BLaER1 (cell line): Measurements from ENCODE around the gene SLC4A7.
"Not testable (repeated sequence)": the region's sequence is repeated elsewhere in the genome, so short reads cannot be mapped to it uniquely, and the experiment has no call there.

Source experiments
- H3K27ac ChIP-seq: shearing (Covaris generic); formaldehyde crosslinking; 2 replicates; pipeline ENCODE4 v1.8.1; 2022
- H3K27me3 ChIP-seq: shearing (Covaris generic); formaldehyde crosslinking; 2 replicates; pipeline ENCODE4 v1.8.1; 2022
- H3K36me3 ChIP-seq: shearing (Covaris generic); formaldehyde crosslinking; 2 replicates; pipeline ENCODE4 v1.8.1; 2022
- H3K4me1 ChIP-seq: shearing (Covaris generic); formaldehyde crosslinking; 2 replicates; pipeline ENCODE4 v1.8.1; 2022
- H3K4me2 ChIP-seq: shearing (Covaris generic); formaldehyde crosslinking; 2 replicates; pipeline ENCODE4 v1.8.1; 2022
- H3K4me3 ChIP-seq: shearing (Covaris generic); formaldehyde crosslinking; 2 replicates; pipeline ENCODE4 v1.8.1; 2022
- H3K9ac ChIP-seq: shearing (Covaris generic); formaldehyde crosslinking; 2 replicates; pipeline ENCODE4 v1.8.1; 2022
- H3K9me3 ChIP-seq: shearing (Covaris generic); formaldehyde crosslinking; 2 replicates; pipeline ENCODE4 v1.8.1; 2022
- H4K20me1 ChIP-seq: shearing (Covaris generic); formaldehyde crosslinking; 2 replicates; pipeline ENCODE4 v1.8.1; 2022
- Cebpa-rat ChIP-seq: shearing (Covaris generic); IDR thresholded peaks from 2 replicates; pipeline ENCODE4 v1.8.1; 2022

Gene SLC4A7

GRCh38 chr3:27345959-27346865 is 138.0 kb downstream of the SLC4A7 start:
- no peak overlapping the region for H3K27ac ChIP-seq
- H3K9ac ChIP-seq, result no peak overlapping the region
- no peak overlapping the region for H3K4me3 ChIP-seq

GRCh38 chr3:27345493-27345892 is 138.7 kb downstream of the SLC4A7 start:
- Histone ChIP-seq H3K27me3 (no peaks in the 10 kb centered on the region), H3K4me2 (no peak overlapping the region)

More at GRCh38 chr3:27345959-27346865, 138.0 kb downstream of the SLC4A7 start:
- no peak for TF ChIP-seq Cebpa-rat
- Histone ChIP-seq H3K27me3 (no peaks in the 10 kb centered on the region), H3K4me2 (no peak overlapping the region), H3K9me3 (no peaks in the 10 kb centered on the region), H3K36me3 (no peaks in the 10 kb centered on the region), H4K20me1 (no peaks in the 10 kb centered on the region), H3K4me1 (no peaks in the 10 kb centered on the region)

GRCh38 chr3:27345045-27345444 is 139.1 kb downstream of the SLC4A7 start:
- Histone ChIP-seq H3K36me3 (no peaks in the 10 kb centered on the region), H3K4me1 (no peaks in the 10 kb centered on the region), H3K9me3 (no peaks in the 10 kb centered on the region), H3K4me2 (no peak overlapping the region), H4K20me1 (no peaks in the 10 kb centered on the region), H3K27ac (no peak overlapping the region), H3K4me3 (no peak overlapping the region), H3K27me3 (no peaks in the 10 kb centered on the region), H3K9ac (no peak overlapping the region)
- no peak for TF ChIP-seq Cebpa-rat

More at GRCh38 chr3:27345493-27345892, 138.7 kb downstream of the SLC4A7 start:
- TF ChIP-seq Cebpa-rat, result no peak
- no peak overlapping the region for H3K27ac ChIP-seq
- H4K20me1 ChIP-seq, result no peaks in the 10 kb centered on the region
- H3K9me3 ChIP-seq, result no peaks in the 10 kb centered on the region
- no peaks in the 10 kb centered on the region for H3K4me1 ChIP-seq
- no peak overlapping the region for H3K9ac ChIP-seq
- H3K36me3 ChIP-seq, result no peaks in the 10 kb centered on the region
- H3K4me3 ChIP-seq, result no peak overlapping the region

- H3K27me3 ChIP-seq, result no peaks in the 10 kb centered on the region
- no peak overlapping the region for H3K4me2 ChIP-seq
- no peak overlapping the region for H3K27ac ChIP-seq
Measured at GRCh38 chr3:27344192-27344591, 140.0 kb downstream of the SLC4A7 start.

GRCh38 chr3:27342267-27342666 is 141.9 kb downstream of the SLC4A7 start:
- no peak overlapping the region for H3K4me3 ChIP-seq
- no peak overlapping the region for H3K4me2 ChIP-seq
- H4K20me1 ChIP-seq, result no peaks in the 10 kb centered on the region
- H3K27ac ChIP-seq, result no peak overlapping the region
- H3K9ac ChIP-seq, result no peak overlapping the region
- H3K27me3 ChIP-seq, result no peaks in the 10 kb centered on the region
- no peaks in the 10 kb centered on the region for H3K36me3 ChIP-seq
- H3K4me1 ChIP-seq, result no peaks in the 10 kb centered on the region
- no peak for TF ChIP-seq Cebpa-rat
- H3K9me3 ChIP-seq, result peaks cover 12% of the 10 kb centered on the region

More at GRCh38 chr3:27344192-27344591, 140.0 kb downstream of the SLC4A7 start:
- Histone ChIP-seq H3K4me1 (no peaks in the 10 kb centered on the region), H3K4me3 (no peak overlapping the region), H3K9me3 (0 out of 2 replicates have a peak, but pooled peaks cover 7% of the 10 kb centered on the region), H3K9ac (no peak overlapping the region), H3K36me3 (no peaks in the 10 kb centered on the region), H4K20me1 (no peaks in the 10 kb centered on the region)
- TF ChIP-seq Cebpa-rat, result no peak

- H3K4me2 ChIP-seq, result no peak overlapping the region
- H4K20me1 ChIP-seq, result no peaks in the 10 kb centered on the region
- H3K27ac ChIP-seq, result no peak overlapping the region
- no peaks in the 10 kb centered on the region for H3K4me1 ChIP-seq
- H3K36me3 ChIP-seq, result no peaks in the 10 kb centered on the region
- H3K9me3 ChIP-seq, result peaks cover 12% of the 10 kb centered on the region
- no peaks in the 10 kb centered on the region for H3K27me3 ChIP-seq
- TF ChIP-seq Cebpa-rat, result no peak
- no peak overlapping the region for H3K4me3 ChIP-seq
- no peak overlapping the region for H3K9ac ChIP-seq
Measured at GRCh38 chr3:27340534-27340933, 143.7 kb downstream of the SLC4A7 start.

- no peak for TF ChIP-seq Cebpa-rat
- Histone ChIP-seq H3K9ac (no peak overlapping the region), H4K20me1 (no peaks in the 10 kb centered on the region), H3K27ac (no peak overlapping the region), H3K4me3 (no peak overlapping the region), H3K36me3 (no peaks in the 10 kb centered on the region), H3K4me1 (no peaks in the 10 kb centered on the region), H3K9me3 (peaks cover 12% of the 10 kb centered on the region), H3K4me2 (no peak overlapping the region), H3K27me3 (no peaks in the 10 kb centered on the region)
Measured at GRCh38 chr3:27335571-27335970, 148.6 kb downstream of the SLC4A7 start.

- Histone ChIP-seq H3K9me3 (peaks cover 14% of the 10 kb centered on the region), H3K4me3 (no peak overlapping the region), H4K20me1 (no peaks in the 10 kb centered on the region), H3K27me3 (no peaks in the 10 kb centered on the region), H3K36me3 (no peaks in the 10 kb centered on the region), H3K4me2 (no peak overlapping the region), H3K9ac (no peak overlapping the region), H3K27ac (no peak overlapping the region), H3K4me1 (no peaks in the 10 kb centered on the region)
- no peak for TF ChIP-seq Cebpa-rat
Measured at GRCh38 chr3:27333843-27334242, 150.3 kb downstream of the SLC4A7 start.

GRCh38 chr3:27328982-27329762 is 155.0 kb downstream of the SLC4A7 start:
- not testable (repeated sequence) for H3K9ac ChIP-seq, H3K4me2 ChIP-seq, H3K27me3 ChIP-seq, H3K4me3 ChIP-seq, H3K36me3 ChIP-seq, H4K20me1 ChIP-seq, H3K27ac ChIP-seq, H3K4me1 ChIP-seq
- H3K9me3 ChIP-seq, result peaks cover 17% of the 10 kb centered on the region
